Measurements from ENCODE around the gene RPS6KC1. TPM values are rescaled to one million over a fixed set of nuclear protein-coding genes. Genes with fewer than 3 reads are reported as not detected.

The RPS6KC1 gene
- total and polyA plus RNA-seq, 8 donors: 15.8 to 25.2 (median 23.5) TPM

DNA sequence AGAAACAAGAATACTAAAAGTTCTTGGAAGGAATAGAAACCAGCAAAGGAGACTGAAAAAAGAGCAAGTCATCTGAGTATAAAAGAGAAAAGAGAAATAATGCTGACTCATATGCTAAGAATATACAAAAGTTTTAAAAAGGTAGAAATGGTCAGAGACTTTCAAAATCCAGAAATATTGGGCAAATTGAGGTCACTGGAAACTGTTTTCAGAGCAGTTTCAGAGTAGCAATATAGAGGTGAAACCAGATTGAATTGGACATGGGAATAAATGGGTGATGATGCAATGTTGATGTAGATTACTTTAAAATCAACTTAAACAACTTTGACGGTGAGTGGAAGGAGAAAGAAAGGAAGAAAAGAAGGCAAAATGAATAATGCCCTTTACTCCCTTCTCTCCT lies 1.8 kb upstream of the RPS6KC1 start:
- H3K4me3 ChIP-seq: no peak overlapping the region
- peaks cover 0 to 19% of the 10 kb centered on the region in 2 donors for H3K4me1 ChIP-seq
- DNase-seq: no peak
- H3K27ac ChIP-seq: no peak overlapping the region
- TF ChIP-seq, protein P1, sequence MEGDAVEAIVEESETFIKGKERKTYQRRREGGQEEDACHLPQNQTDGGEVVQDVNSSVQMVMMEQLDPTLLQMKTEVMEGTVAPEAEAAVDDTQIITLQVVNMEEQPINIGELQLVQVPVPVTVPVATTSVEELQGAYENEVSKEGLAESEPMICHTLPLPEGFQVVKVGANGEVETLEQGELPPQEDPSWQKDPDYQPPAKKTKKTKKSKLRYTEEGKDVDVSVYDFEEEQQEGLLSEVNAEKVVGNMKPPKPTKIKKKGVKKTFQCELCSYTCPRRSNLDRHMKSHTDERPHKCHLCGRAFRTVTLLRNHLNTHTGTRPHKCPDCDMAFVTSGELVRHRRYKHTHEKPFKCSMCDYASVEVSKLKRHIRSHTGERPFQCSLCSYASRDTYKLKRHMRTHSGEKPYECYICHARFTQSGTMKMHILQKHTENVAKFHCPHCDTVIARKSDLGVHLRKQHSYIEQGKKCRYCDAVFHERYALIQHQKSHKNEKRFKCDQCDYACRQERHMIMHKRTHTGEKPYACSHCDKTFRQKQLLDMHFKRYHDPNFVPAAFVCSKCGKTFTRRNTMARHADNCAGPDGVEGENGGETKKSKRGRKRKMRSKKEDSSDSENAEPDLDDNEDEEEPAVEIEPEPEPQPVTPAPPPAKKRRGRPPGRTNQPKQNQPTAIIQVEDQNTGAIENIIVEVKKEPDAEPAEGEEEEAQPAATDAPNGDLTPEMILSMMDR (IDR thresholded peaks at IDR 0.05): no peak
- no peaks in the 10 kb centered on the region for H3K9me3 ChIP-seq
- no peak for ATAC-seq
- H3K36me3 ChIP-seq: no peaks in the 10 kb centered on the region
- intact Hi-C loops (cut with DNase I): no loop called here
- peaks cover 0 to 13% of the 10 kb centered on the region in 2 donors for H3K27me3 ChIP-seq

DNA sequence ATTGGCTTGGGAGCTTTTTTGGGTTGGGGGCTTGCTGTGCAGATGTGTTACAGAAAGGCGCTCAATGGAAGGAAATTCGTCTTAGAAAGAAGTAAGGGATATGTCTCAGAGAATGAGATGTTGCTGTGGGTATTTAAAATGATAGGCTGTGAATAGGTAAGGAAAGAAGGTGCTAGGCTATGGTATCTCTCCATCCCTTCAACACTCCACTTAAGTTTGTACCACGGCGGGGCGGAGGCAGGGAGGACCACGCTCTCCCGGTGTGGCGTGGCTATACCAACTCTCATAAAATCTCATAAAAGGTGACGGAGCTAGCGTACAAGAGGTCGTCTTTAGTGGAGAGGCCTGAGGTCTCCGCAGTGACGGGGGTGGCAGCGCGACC lies 305 bp upstream of the RPS6KC1 start:
- ATAC-seq: peak; percentile 39
- Histone ChIP-seq H3K4me1 (peaks cover 0 to 29% of the 10 kb centered on the region in 2 donors), H3K4me3 (peak overlapping the region; percentile 83 to 84), H3K36me3 (no peaks in the 10 kb centered on the region), H3K27ac (peak overlapping the region; percentile 72 to 89), H3K27me3 (peaks cover 0 to 4% of the 10 kb centered on the region in 2 donors), H3K9me3 (no peaks in the 10 kb centered on the region)
- TF ChIP-seq, protein P1 (IDR thresholded peaks at IDR 0.05): no peak
- no peak for DNase-seq
- intact Hi-C loops (cut with DNase I): no loop called here

DNA sequence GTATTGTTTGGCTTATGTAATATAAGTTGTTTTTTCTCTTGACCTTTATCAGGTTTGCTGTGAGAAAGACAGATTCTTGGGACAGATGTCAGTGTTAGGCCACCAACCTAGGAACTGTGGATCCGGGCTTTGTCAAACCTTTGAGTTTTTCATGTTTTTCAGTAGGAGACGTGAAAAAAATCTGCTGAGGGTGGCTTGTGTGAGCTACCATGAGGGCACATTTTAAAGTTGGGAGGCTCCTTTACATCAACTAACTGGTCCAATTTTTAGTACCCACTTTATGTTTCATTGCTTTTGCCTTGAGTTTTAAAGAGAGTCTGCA lies 801 bp downstream of the RPS6KC1 start:
- Histone ChIP-seq H3K27me3 (peaks cover 0 to 4% of the 10 kb centered on the region in 2 donors), H3K4me3 (peak overlapping the region; percentile 83 to 84), H3K9me3 (no peaks in the 10 kb centered on the region), H3K27ac (peak overlapping the region in 1 of 2 donors; percentile 89), H3K4me1 (peaks cover 0 to 33% of the 10 kb centered on the region in 2 donors), H3K36me3 (no peaks in the 10 kb centered on the region)
- DNase-seq: no peak
- no peak for ATAC-seq
- TF ChIP-seq, protein P1 (IDR thresholded peaks at IDR 0.05): no peak
- intact Hi-C loops (cut with DNase I): no loop called here

DNA sequence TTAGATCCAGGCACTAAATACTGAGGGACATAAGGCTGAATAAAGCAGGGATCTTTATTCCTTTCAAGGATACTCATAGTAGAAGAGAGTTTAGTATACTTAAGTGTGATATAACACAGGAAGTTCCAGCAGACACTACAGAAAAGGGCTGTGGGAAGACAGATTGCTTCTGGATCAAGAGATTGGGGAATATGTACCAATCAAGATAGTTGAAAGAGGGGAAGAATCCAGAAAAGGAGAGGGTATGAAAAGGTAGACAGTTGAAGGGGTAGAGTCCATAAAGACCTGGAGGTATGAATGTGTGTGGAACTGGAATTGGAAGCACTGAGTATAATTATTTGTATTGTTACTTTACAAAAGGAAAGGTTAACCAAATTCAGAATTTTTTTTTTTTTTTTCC lies 2.4 kb downstream of the RPS6KC1 start:
- Histone ChIP-seq H3K4me1 (peaks cover 0 to 33% of the 10 kb centered on the region in 2 donors), H3K36me3 (no peaks in the 10 kb centered on the region), H3K9me3 (no peaks in the 10 kb centered on the region), H3K4me3 (no peak overlapping the region), H3K27ac (no peak overlapping the region), H3K27me3 (peaks cover 0 to 4% of the 10 kb centered on the region in 2 donors)
- no peak for DNase-seq
- intact Hi-C loops (cut with DNase I): no loop called here
- TF ChIP-seq, protein P1 (IDR thresholded peaks at IDR 0.05): no peak
- no peak for ATAC-seq

DNA sequence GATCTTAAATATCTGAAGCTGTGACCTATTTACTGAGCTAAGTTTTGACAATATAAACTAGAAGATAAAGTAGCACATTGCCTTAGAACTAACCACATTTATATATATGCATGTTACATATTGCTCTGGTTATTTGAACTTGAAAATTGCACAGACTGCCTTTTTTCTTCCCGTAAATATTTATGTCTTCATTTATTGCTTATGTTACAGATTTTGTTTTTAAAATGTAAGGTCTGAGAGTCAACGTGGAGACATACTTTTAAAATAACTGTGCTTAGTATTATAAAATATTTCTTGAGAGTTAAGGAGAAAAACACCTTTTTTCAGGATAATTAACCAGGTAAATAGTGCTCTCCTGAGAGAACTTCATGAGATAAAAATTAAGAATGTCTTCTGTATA lies 3.1 kb downstream of the RPS6KC1 start:
- intact Hi-C loops (cut with DNase I): no loop called here
- TF ChIP-seq, protein P1 (IDR thresholded peaks at IDR 0.05): no peak
- ATAC-seq (no peak), DNase-seq (no peak)
- Histone ChIP-seq H3K4me1 (peaks cover 0 to 33% of the 10 kb centered on the region in 2 donors), H3K36me3 (no peaks in the 10 kb centered on the region), H3K27ac (no peak overlapping the region), H3K9me3 (no peaks in the 10 kb centered on the region), H3K27me3 (peaks cover 0 to 1% of the 10 kb centered on the region in 2 donors), H3K4me3 (no peak overlapping the region)

Measured in left lung (tissue), 10 donors.